ENCODE measurements around the gene CDC42. TPM values are rescaled to one million over a fixed set of nuclear protein-coding genes. Genes with fewer than 3 reads are reported as not detected.
A peak's percentile ranks its signal among the peaks of the same experiment; 100 is the strongest.

Gene CDC42
- polyA plus RNA-seq, 3 donors, result 210 to 731 (median 606) TPM

GRCh38 chr1:22053861-22054770, 1.6 kb downstream of the CDC42 start:
- no peaks in the 10 kb centered on the region for H3K27me3 ChIP-seq (ENCODE audit: control insufficient read depth in 2 of 2, insufficient read depth in 2 of 2, low read length in 2 of 2)
- peak overlapping the region; percentile 92 to 95 for H3K27ac ChIP-seq (ENCODE audit: low read depth in 1 of 2, low read length in 2 of 2)
- Mint-ChIP-seq H3K27ac (peak overlapping the region; percentile 93 to 98 (median 95)), H3K4me1 (peaks cover 62% of the 10 kb centered on the region), H3K27me3 (ENCODE audit: low read depth in 3 of 3) (peaks cover 0 to 4% (median 0%) of the 10 kb centered on the region in 3 donors), H3K9me3 (no peaks in the 10 kb centered on the region), H3K4me3 (peak overlapping the region; percentile 91 to 96), H3K36me3 (peaks cover 17 to 38% of the 10 kb centered on the region in 2 donors)
- peaks cover 57% of the 10 kb centered on the region for H4K20me1 ChIP-seq (ENCODE audit: insufficient read depth, low read length)
- TF ChIP-seq CTCF (IDR thresholded peaks at IDR 0.05), result no peak
- H2AFZ ChIP-seq (ENCODE audit: insufficient read depth, low read depth, low read length, poor library complexity, severe bottlenecking), result no peak overlapping the region
- peak; percentile 28 to 60 (median 51) for DNase-seq
- intact Hi-C loops (cut with micrococcal nuclease), result loop anchor here in 1 of 2 donors (5.0 kb wide), 1 partner anchor 33 kb away; no protein-coding TSS in a partner anchor
- peaks cover 11 to 24% of the 10 kb centered on the region in 2 donors for H3K36me3 ChIP-seq (replicated peaks in 1 of 2; ENCODE audit: control insufficient read depth in 1 of 2, insufficient read depth in 2 of 2, low read length in 2 of 2)
- H3K4me3 ChIP-seq (replicated peaks in 1 of 3; ENCODE audit: low read depth in 2 of 3, low read length in 3 of 3), result peak overlapping the region; percentile 88 to 99 (median 99)
- H3K9ac ChIP-seq (ENCODE audit: insufficient read depth, low read length, poor library complexity, severe bottlenecking), result peak overlapping the region; percentile 100
- no peaks in the 10 kb centered on the region for H3K9me3 ChIP-seq (replicated peaks in 1 of 2; ENCODE audit: control insufficient read depth in 1 of 2, insufficient read depth in 1 of 2, low read length in 2 of 2)
- peaks cover 69 to 73% of the 10 kb centered on the region in 2 donors for H3K4me1 ChIP-seq (ENCODE audit: control insufficient read depth in 1 of 2, insufficient read depth in 2 of 2, low read length in 2 of 2)
- H3K4me2 ChIP-seq (replicated peaks; ENCODE audit: extremely low read depth, low read length, poor library complexity, severe bottlenecking), result peak overlapping the region; percentile 76
- WGBS (ENCODE audit: insufficient coverage), result 33% methylated on average over 3 of the region's 19 CpGs
- peaks cover 74% of the 10 kb centered on the region for H3K79me2 ChIP-seq (ENCODE audit: insufficient read depth, low read length)

GRCh38 chr1:22055463-22055862, 3.0 kb downstream of the CDC42 start:
- no peak for TF ChIP-seq CTCF (IDR thresholded peaks at IDR 0.05)
- H3K4me2 ChIP-seq (replicated peaks; ENCODE audit: extremely low read depth, low read length, poor library complexity, severe bottlenecking), result peak overlapping the region; percentile 25
- 78% methylated on average over 3 of the region's 6 CpGs for WGBS (ENCODE audit: insufficient coverage)
- H3K79me2 ChIP-seq (ENCODE audit: insufficient read depth, low read length), result peaks cover 84% of the 10 kb centered on the region
- no peak overlapping the region for H2AFZ ChIP-seq (ENCODE audit: insufficient read depth, low read depth, low read length, poor library complexity, severe bottlenecking)
- peak overlapping the region in 1 of 3 experiments; percentile 37 for H3K4me3 ChIP-seq (replicated peaks in 1 of 3; ENCODE audit: low read depth in 2 of 3, low read length in 3 of 3)
- Mint-ChIP-seq H3K4me1 (peaks cover 63% of the 10 kb centered on the region), H3K9me3 (no peaks in the 10 kb centered on the region), H3K27me3 (ENCODE audit: low read depth in 3 of 3) (peaks cover 0 to 4% (median 0%) of the 10 kb centered on the region in 3 donors), H3K4me3 (peak overlapping the region; percentile 43 to 63), H3K36me3 (peaks cover 19 to 50% of the 10 kb centered on the region in 2 donors), H3K27ac (peak overlapping the region in 6 of 7 donors; percentile 15 to 88 (median 52))
- H3K9ac ChIP-seq (ENCODE audit: insufficient read depth, low read length, poor library complexity, severe bottlenecking), result no peak overlapping the region
- H3K27me3 ChIP-seq (ENCODE audit: control insufficient read depth in 2 of 2, insufficient read depth in 2 of 2, low read length in 2 of 2), result no peaks in the 10 kb centered on the region
- peaks cover 70% of the 10 kb centered on the region for H4K20me1 ChIP-seq (ENCODE audit: insufficient read depth, low read length)
- H3K4me1 ChIP-seq (ENCODE audit: control insufficient read depth in 1 of 2, insufficient read depth in 2 of 2, low read length in 2 of 2), result peaks cover 66 to 73% of the 10 kb centered on the region in 2 donors
- no peaks in the 10 kb centered on the region for H3K9me3 ChIP-seq (replicated peaks in 1 of 2; ENCODE audit: control insufficient read depth in 1 of 2, insufficient read depth in 1 of 2, low read length in 2 of 2)
- DNase-seq, result no peak
- H3K27ac ChIP-seq (ENCODE audit: low read depth in 1 of 2, low read length in 2 of 2), result peak overlapping the region; percentile 12 to 54
- peaks cover 11 to 29% of the 10 kb centered on the region in 2 donors for H3K36me3 ChIP-seq (replicated peaks in 1 of 2; ENCODE audit: control insufficient read depth in 1 of 2, insufficient read depth in 2 of 2, low read length in 2 of 2)
- intact Hi-C loops (cut with micrococcal nuclease), result loop anchor here in 1 of 2 donors (5.0 kb wide), 1 partner anchor 33 kb away; no protein-coding TSS in a partner anchor
